Naive thymus-derived CD4-positive, alpha-beta T cell (primary cell): ENCODE measurements around the gene PKIG. TPM values are rescaled to one million over a fixed set of nuclear protein-coding genes. Genes with fewer than 3 reads are reported as not detected.
A peak's percentile ranks its signal among the peaks of the same experiment; 100 is the strongest.
"Not testable (repeated sequence)": the region's sequence is repeated elsewhere in the genome, so short reads cannot be mapped to it uniquely, and the experiment has no call there.

ENCODE experiments used
- ATAC-seq: fragments of 150-1000 bp; cut with Tn5 transposase; 2 replicates; pipeline ENCODE4 v1.10.0; 2021; ENCODE audit warnings: mild to moderate bottlenecking, moderate library complexity
- CTCF ChIA-PET: fragments of 350-600 bp; sonication (Branson Sonifier 250); formaldehyde crosslinking; loops from one replicate; lab custom pipeline; 2021; ENCODE audit warnings: antibody characterized with exemption; lab: Charles Lee
- POLR2A ChIA-PET: fragments of 350-600 bp; sonication (Branson Sonifier 250); formaldehyde crosslinking; loops from one replicate; lab custom pipeline; 2021; ENCODE audit warnings: antibody characterized with exemption, inconsistent platforms; lab: Charles Lee
- DNase-seq, 9 donors: peaks; one replicate each; pipeline versions ENCODE4 v3.0.0 to v3.0.0-alpha.2; 2020 to 2022; ENCODE audit warnings: mixed read lengths in 1 of 9
- H3K27ac ChIP-seq: one replicate; pipeline ENCODE4 v1.7.0; 2013; ENCODE audit warnings: mild to moderate bottlenecking, low read depth, low read length, moderate library complexity
- H3K27me3 ChIP-seq, 2 donors: one replicate each; pipeline ENCODE4 v1.7.0; 2013; ENCODE audit warnings: low read length in 2 of 2, mild to moderate bottlenecking in 2 of 2, moderate library complexity in 2 of 2; ENCODE audit not compliant: control insufficient read depth in 2 of 2, insufficient read depth in 2 of 2
- H3K36me3 ChIP-seq, 3 experiments: 1 replicate in 2 of 3; 2 replicates in 1 of 3; pipeline ENCODE4 v1.7.0; 2013; ENCODE audit warnings: low read length in 3 of 3, mild to moderate bottlenecking in 3 of 3, moderate library complexity in 1 of 3; ENCODE audit not compliant: insufficient read depth in 3 of 3, control insufficient read depth in 2 of 3
- H3K4me1 ChIP-seq, 2 donors: one replicate each; pipeline ENCODE4 v1.7.0; 2013; ENCODE audit warnings: low read length in 2 of 2, mild to moderate bottlenecking in 2 of 2, moderate library complexity in 1 of 2; ENCODE audit not compliant: control insufficient read depth in 2 of 2, insufficient read depth in 2 of 2
- H3K4me3 ChIP-seq: 2 replicates; pipeline ENCODE4 v1.7.0; 2013; ENCODE audit warnings: mild to moderate bottlenecking, low read length
- H3K9me3 ChIP-seq, 3 experiments: 1 replicate in 2 of 3; 2 replicates in 1 of 3; pipeline ENCODE4 v1.7.0; 2013; ENCODE audit warnings: low read length in 3 of 3; ENCODE audit not compliant: control insufficient read depth in 2 of 3
- H3K27ac Mint-ChIP-seq, 9 donors: one replicate each; pipeline ENCODE4 v1.8.0; 2020 to 2022; ENCODE audit warnings: mixed read lengths in 9 of 9, mild to moderate bottlenecking in 8 of 9, moderate library complexity in 5 of 9, inconsistent platforms in 2 of 9
- H3K27me3 Mint-ChIP-seq, 5 donors: one replicate each; pipeline ENCODE4 v1.8.0; 2021 to 2022; ENCODE audit warnings: mixed read lengths in 5 of 5, mild to moderate bottlenecking in 1 of 5
- H3K36me3 Mint-ChIP-seq, 5 donors: one replicate each; pipeline ENCODE4 v1.8.0; 2020 to 2022; ENCODE audit warnings: mixed read lengths in 5 of 5, mild to moderate bottlenecking in 3 of 5, inconsistent platforms in 1 of 5
- H3K4me1 Mint-ChIP-seq, 7 donors: one replicate each; pipeline ENCODE4 v1.8.0; 2020 to 2022; ENCODE audit warnings: mixed read lengths in 7 of 7, mild to moderate bottlenecking in 3 of 7, inconsistent platforms in 1 of 7
- H3K4me3 Mint-ChIP-seq, 10 donors: one replicate each; pipeline ENCODE4 v1.8.0; 2020 to 2022; ENCODE audit warnings: mild to moderate bottlenecking in 10 of 10, mixed read lengths in 10 of 10, moderate library complexity in 6 of 10, inconsistent platforms in 2 of 10
- H3K9me3 Mint-ChIP-seq, 11 donors: one replicate each; pipeline ENCODE4 v1.8.0; 2020 to 2022; ENCODE audit warnings: mixed read lengths in 11 of 11, mild to moderate bottlenecking in 4 of 11, inconsistent platforms in 1 of 11, moderate library complexity in 1 of 11
- intact Hi-C, 2 donors: fragments of 100-400 bp; cut with micrococcal nuclease; formaldehyde crosslinking; loops; one replicate each; pipeline ENCODE4 v1.15.1; 2023
- polyA plus RNA-seq, 2 donors: library from polyadenylated mRNA; unstranded; fragments of 300-500 nt; fragmentation: Illumina TruSeq; gene quantifications; one replicate each; pipeline ENCODE4 v1.2.3, GENCODE V29; 2021
- total RNA-seq, 6 experiments: library from RNA in 5 of 6; stranded (reverse) in 5 of 6; gene quantifications; 1 replicate in 5 of 6; 2 replicates in 1 of 6; pipeline ENCODE4 v1.2.3 and lab custom pipeline; 2021 to 2026

Gene PKIG
- total and polyA plus RNA-seq, 7 experiments from 2014 or later: 1.9 to 6.0 (median 2.9) TPM

DNA sequence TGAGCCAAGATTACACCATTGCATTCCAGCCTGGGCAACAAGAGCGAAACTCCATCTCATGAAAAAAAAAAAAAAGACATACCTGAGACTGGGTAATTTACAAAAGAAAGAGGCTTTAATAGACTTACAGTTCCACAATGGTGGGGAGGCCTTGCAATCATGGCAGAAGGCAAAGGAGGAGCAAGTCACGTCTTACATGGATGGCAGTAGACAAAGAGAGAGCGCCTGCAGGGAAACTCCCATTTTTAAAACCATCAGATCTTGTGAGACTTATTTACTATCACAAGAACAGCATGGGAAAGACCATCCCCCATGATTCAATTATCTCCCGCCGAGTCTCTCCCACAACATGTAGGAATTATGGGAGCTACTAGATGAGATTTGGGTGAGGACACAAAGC lies 71.8 kb downstream of the PKIG start:
- peak overlapping the region in 2 of 10 donors; percentile 12 to 41 for H3K4me3 Mint-ChIP-seq
- H3K27me3 Mint-ChIP-seq, DNase-seq, H3K27me3 ChIP-seq, H3K4me3 ChIP-seq, H3K9me3 Mint-ChIP-seq, H3K9me3 ChIP-seq, H3K27ac ChIP-seq, ATAC-seq: not testable (repeated sequence)
- peaks cover 24 to 33% (median 31%) of the 10 kb centered on the region in 7 donors for H3K4me1 Mint-ChIP-seq
- ChIA-PET POLR2A (interaction anchor here (0.6 to 5.1 kb wide), 8 partner anchors 8 to 333 kb away, joined by 3 to 28 read pairs (median 3); no protein-coding TSS in a partner anchor), CTCF (interaction anchor here (0.6 to 1.6 kb wide), 5 partner anchors 10 to 219 kb away, joined by 3 to 5 read pairs (median 3); no protein-coding TSS in a partner anchor)
- intact Hi-C loops: loop anchor here (5.0 kb wide), 3 partner anchors 42 to 763 kb away; partner anchors contain the start of genes PIGT (in 1 of the 2) and STK4 (in 1 of the 2)
- peaks cover 16 to 20% of the 10 kb centered on the region in 2 donors for H3K4me1 ChIP-seq
- H3K36me3 Mint-ChIP-seq: peaks cover 4 to 55% (median 20%) of the 10 kb centered on the region in 5 donors
- peaks cover 0 to 10% (median 5%) of the 10 kb centered on the region in 3 experiments for H3K36me3 ChIP-seq
- peak overlapping the region in 8 of 9 donors; percentile 4 to 91 (median 77) for H3K27ac Mint-ChIP-seq

DNA sequence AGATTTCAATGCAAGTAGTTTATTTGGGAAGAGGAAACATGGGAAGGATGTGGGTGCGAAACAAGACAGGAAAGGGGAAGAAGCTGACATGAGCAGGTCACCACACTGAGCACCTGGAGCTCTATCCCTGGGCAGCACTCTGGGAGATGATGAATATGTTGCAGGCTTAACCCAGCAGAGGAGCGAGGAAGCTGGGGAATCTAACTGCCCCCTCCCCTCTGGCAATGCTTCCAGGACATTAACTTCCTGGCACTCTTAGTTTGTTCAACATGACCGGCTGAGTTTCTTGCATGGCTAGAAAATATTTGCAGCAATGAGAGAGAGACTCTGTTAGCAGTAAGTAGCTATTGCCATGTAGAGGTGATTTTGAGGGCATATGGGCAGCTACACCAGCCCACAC lies 74.1 kb downstream of the PKIG start:
- H3K4me1 Mint-ChIP-seq: peaks cover 9 to 22% (median 13%) of the 10 kb centered on the region in 7 donors
- H3K27me3 Mint-ChIP-seq: no peaks in the 10 kb centered on the region
- intact Hi-C loops: no loop called here
- H3K4me3 Mint-ChIP-seq: no peak overlapping the region
- Histone ChIP-seq H3K4me1 (peaks cover 0 to 9% of the 10 kb centered on the region in 2 donors), H3K4me3 (no peak overlapping the region), H3K36me3 (peaks cover 0 to 26% (median 8%) of the 10 kb centered on the region in 3 experiments), H3K27me3 (no peaks in the 10 kb centered on the region), H3K9me3 (no peaks in the 10 kb centered on the region), H3K27ac (no peak overlapping the region)
- ChIA-PET CTCF (interaction anchor here (1.1 kb wide), 1 partner anchor 9 kb away, joined by 3 read pairs; no protein-coding TSS in a partner anchor), POLR2A (interaction anchor here (1.3 kb wide), 1 partner anchor 10 kb away, joined by 6 read pairs; no protein-coding TSS in a partner anchor)
- peaks cover 0 to 1% (median 0%) of the 10 kb centered on the region in 11 donors for H3K9me3 Mint-ChIP-seq
- DNase-seq (no peak), ATAC-seq (no peak)
- H3K27ac Mint-ChIP-seq: peak overlapping the region in 7 of 9 donors; percentile 12 to 87 (median 55)
- H3K36me3 Mint-ChIP-seq: peaks cover 4 to 61% (median 31%) of the 10 kb centered on the region in 5 donors

DNA sequence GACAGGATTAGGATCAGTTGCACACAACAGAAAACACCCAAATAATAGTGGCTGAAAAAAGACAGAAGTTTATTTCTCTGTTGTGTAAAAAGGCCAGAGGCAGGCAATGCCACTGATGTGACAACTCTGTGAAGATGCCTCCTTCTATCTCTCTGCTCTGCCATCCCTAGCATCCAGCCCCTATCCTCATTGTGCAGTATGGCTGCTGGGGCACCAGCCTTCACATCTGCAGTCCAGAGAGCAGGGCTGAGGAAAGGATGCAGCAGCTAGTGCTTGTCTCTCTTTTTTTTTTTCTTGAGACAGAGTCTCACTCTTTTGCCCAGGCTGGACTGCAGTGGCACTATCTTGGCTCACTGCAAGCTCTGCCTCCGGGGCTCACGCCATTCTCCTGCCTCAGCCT lies 75.5 kb downstream of the PKIG start:
- Histone ChIP-seq H3K27ac (no peak overlapping the region), H3K36me3 (peaks cover 0 to 29% (median 8%) of the 10 kb centered on the region in 3 experiments), H3K9me3 (no peaks in the 10 kb centered on the region), H3K4me1 (peaks cover 0 to 8% of the 10 kb centered on the region in 2 donors), H3K27me3 (no peaks in the 10 kb centered on the region), H3K4me3 (no peak overlapping the region)
- no peak for DNase-seq
- no peak for ATAC-seq
- ChIA-PET CTCF (interaction anchor here (0.5 kb wide), 1 partner anchor 74 kb away, joined by 3 read pairs; no protein-coding TSS in a partner anchor), POLR2A (no interaction called here)
- intact Hi-C loops: no loop called here
- no peaks in the 10 kb centered on the region for H3K27me3 Mint-ChIP-seq
- H3K27ac Mint-ChIP-seq: peak overlapping the region in 2 of 9 donors; percentile 26 to 74
- H3K4me1 Mint-ChIP-seq: peaks cover 4 to 21% (median 9%) of the 10 kb centered on the region in 7 donors
- H3K4me3 Mint-ChIP-seq: no peak overlapping the region
- H3K9me3 Mint-ChIP-seq: peaks cover 0 to 1% (median 0%) of the 10 kb centered on the region in 11 donors
- peaks cover 0 to 67% (median 27%) of the 10 kb centered on the region in 5 donors for H3K36me3 Mint-ChIP-seq

DNA sequence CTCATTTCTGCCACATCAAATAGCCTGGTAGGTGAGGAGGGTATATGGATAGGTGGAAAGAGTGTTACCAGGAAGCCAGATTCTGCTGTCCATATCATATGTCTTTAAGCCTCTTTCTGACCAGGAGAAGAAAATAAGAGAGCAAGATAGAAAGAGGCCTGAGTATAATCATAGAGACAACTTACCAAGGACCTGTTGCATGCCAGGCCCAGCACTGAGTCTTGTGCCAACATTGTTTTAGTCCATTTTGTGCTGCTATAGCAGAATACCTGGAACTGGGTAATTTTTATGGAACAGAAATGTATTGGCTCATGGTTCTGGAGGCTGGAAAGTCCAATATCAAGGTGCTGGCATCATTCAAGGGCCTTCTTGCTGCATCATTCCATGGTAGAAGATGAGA lies 76.4 kb downstream of the PKIG start:
- Mint-ChIP-seq H3K36me3 (peaks cover 0 to 61% (median 27%) of the 10 kb centered on the region in 5 donors), H3K27me3 (no peaks in the 10 kb centered on the region), H3K4me3 (no peak overlapping the region), H3K9me3 (peaks cover 0 to 1% (median 0%) of the 10 kb centered on the region in 11 donors), H3K4me1 (peaks cover 0 to 12% (median 0%) of the 10 kb centered on the region in 7 donors), H3K27ac (peak overlapping the region in 5 of 9 donors; percentile 36 to 83 (median 66))
- H3K9me3 ChIP-seq: no peaks in the 10 kb centered on the region
- DNase-seq (no peak), ATAC-seq (no peak)
- ChIA-PET CTCF (no interaction called here), POLR2A (no interaction called here)
- H3K27ac ChIP-seq: no peak overlapping the region
- H3K36me3 ChIP-seq: peaks cover 0 to 34% (median 8%) of the 10 kb centered on the region in 3 experiments
- H3K4me1 ChIP-seq: no peaks in the 10 kb centered on the region
- intact Hi-C loops: no loop called here
- H3K4me3 ChIP-seq: no peak overlapping the region
- no peaks in the 10 kb centered on the region for H3K27me3 ChIP-seq

- Mint-ChIP-seq H3K9me3 (no peaks in the 10 kb centered on the region), H3K4me3 (no peak overlapping the region), H3K27ac (peak overlapping the region in 5 of 9 donors; percentile 10 to 67 (median 59)), H3K4me1 (peaks cover 0 to 11% (median 6%) of the 10 kb centered on the region in 7 donors), H3K27me3 (no peaks in the 10 kb centered on the region), H3K36me3 (peaks cover 0 to 56% (median 27%) of the 10 kb centered on the region in 5 donors)
- Histone ChIP-seq H3K9me3 (no peaks in the 10 kb centered on the region), H3K4me1 (no peaks in the 10 kb centered on the region), H3K27me3 (no peaks in the 10 kb centered on the region), H3K36me3 (peaks cover 0 to 34% (median 8%) of the 10 kb centered on the region in 3 experiments), H3K27ac (no peak overlapping the region), H3K4me3 (no peak overlapping the region)
- ChIA-PET CTCF (no interaction called here), POLR2A (interaction anchor here (0.6 kb wide), 2 partner anchors 8 to 303 kb away, joined by 3 to 4 read pairs; partner anchors contain the start of gene ADA)
- intact Hi-C loops: no loop called here
- DNase-seq (no peak), ATAC-seq (no peak)
Observed at GRCh38 chr20:44659931-44660330, 77.6 kb downstream of the PKIG start.

DNA sequence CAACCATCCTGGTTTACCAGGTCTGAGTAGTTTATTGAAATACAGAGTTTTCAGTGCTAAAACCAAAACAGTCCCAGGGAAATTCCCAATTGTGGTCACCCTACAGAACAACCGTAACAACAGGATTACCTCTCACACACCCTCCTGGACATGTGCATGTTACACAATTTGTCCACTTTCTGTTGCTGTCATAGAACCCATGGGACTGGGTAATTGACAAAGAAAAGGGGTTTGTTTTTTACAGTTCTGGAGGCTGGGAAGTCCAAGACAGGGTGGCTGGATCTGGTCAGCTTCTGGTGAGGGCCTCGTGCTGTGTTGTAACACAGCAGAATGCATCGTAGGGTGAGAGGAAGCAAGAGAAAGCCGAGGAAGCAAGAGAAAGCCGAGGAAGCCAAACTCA lies 78.2 kb downstream of the PKIG start:
- ATAC-seq: no peak
- no peaks in the 10 kb centered on the region for H3K27me3 ChIP-seq

More for the DNA sequence above, 78.2 kb downstream of the PKIG start:
- no peak for DNase-seq
- peaks cover 0 to 56% (median 27%) of the 10 kb centered on the region in 5 donors for H3K36me3 Mint-ChIP-seq
- H3K27me3 Mint-ChIP-seq: no peaks in the 10 kb centered on the region
- H3K4me3 Mint-ChIP-seq: no peak overlapping the region
- CTCF ChIA-PET: no interaction called here
- peak overlapping the region in 4 of 9 donors; percentile 7 to 79 (median 18) for H3K27ac Mint-ChIP-seq
- H3K9me3 ChIP-seq: no peaks in the 10 kb centered on the region
- peaks cover 0 to 14% (median 6%) of the 10 kb centered on the region in 7 donors for H3K4me1 Mint-ChIP-seq
- H3K9me3 Mint-ChIP-seq: no peaks in the 10 kb centered on the region
- H3K4me3 ChIP-seq: no peak overlapping the region
- H3K4me1 ChIP-seq: no peaks in the 10 kb centered on the region
- peaks cover 0 to 34% (median 8%) of the 10 kb centered on the region in 3 experiments for H3K36me3 ChIP-seq
- no peak overlapping the region for H3K27ac ChIP-seq
- intact Hi-C loops: no loop called here
- POLR2A ChIA-PET: interaction anchor here (0.6 kb wide), 1 partner anchor 9 kb away, joined by 4 read pairs; the partner anchor contains the start of gene ADA
